OCI-LY3 (cell line): Measurements from ENCODE around the gene OR4D9.

Experiments used
- H2AFZ ChIP-seq: fragments of 200-600, 300-600 bp; shearing (Covaris generic); 2 replicates; pipeline ENCODE4 v1.6.0; 2014; ENCODE audit warnings: antibody characterized with exemption, low read depth, low read length
- H3K27ac ChIP-seq: fragments of 200-600, 300-600 bp; sonication (generic); 2 replicates; pipeline ENCODE4 v1.5.1; 2014; ENCODE audit warnings: mild to moderate bottlenecking, low read length, moderate library complexity, mixed read lengths
- H3K27me3 ChIP-seq: fragments of 200-600, 300-600 bp; sonication (generic); 2 replicates; pipeline ENCODE4 v1.6.1; 2014; ENCODE audit warnings: low read depth, low read length, mixed read lengths
- H3K36me3 ChIP-seq: fragments of 200-600, 300-600 bp; sonication (generic); replicated peaks from 2 replicates; pipeline ENCODE3; 2014; ENCODE audit warnings: low read depth, low read length, mixed read lengths
- H3K4me1 ChIP-seq: fragments of 300-600, 200-600 bp; sonication (generic); 2 replicates; pipeline ENCODE4 v1.6.1; 2014; ENCODE audit warnings: low read length, mixed read lengths
- H3K4me2 ChIP-seq: fragments of 200-600, 300-600 bp; sonication (generic); 2 replicates; pipeline ENCODE4 v1.6.1; 2014; ENCODE audit warnings: low read length, mixed read lengths
- H3K4me3 ChIP-seq: fragments of 300-600, 200-600 bp; sonication (generic); 2 replicates; pipeline ENCODE4 v1.5.1; 2014; ENCODE audit warnings: antibody characterized with exemption, mild to moderate bottlenecking, low read length, moderate library complexity
- H3K79me2 ChIP-seq: fragments of 300-600, 200-600 bp; shearing (Covaris generic); 2 replicates; pipeline ENCODE4 v1.6.1; 2014; ENCODE audit warnings: mild to moderate bottlenecking, low read length, mixed read lengths
- H3K9ac ChIP-seq: fragments of 300-600, 200-600 bp; shearing (Covaris generic); 2 replicates; pipeline ENCODE4 v1.6.0; 2014; ENCODE audit warnings: mild to moderate bottlenecking, low read length, moderate library complexity
- H3K9me3 ChIP-seq: fragments of 200-600, 300-600 bp; shearing (Covaris generic); 2 replicates; pipeline ENCODE4 v1.6.1; 2014; ENCODE audit warnings: low read length, mixed read lengths; ENCODE audit not compliant: insufficient read depth
- H4K20me1 ChIP-seq: fragments of 200-600, 300-600 bp; sonication (generic); 2 replicates; pipeline ENCODE4 v1.6.1; 2016; ENCODE audit warnings: low read length, mixed read lengths; ENCODE audit not compliant: insufficient read depth
- EZH2phosphoT487 ChIP-seq: fragments of 200-600 bp; shearing (Covaris generic); IDR thresholded peaks from 2 replicates; pipeline ENCODE4 v1.6.1; 2018; ENCODE audit warnings: antibody characterized with exemption, mixed run types, low read depth
- TF ChIP-seq, protein P1 (sequence below): fragments of 200-600, 300-600 bp; sonication (generic); IDR thresholded peaks from 2 replicates; pipeline ENCODE4 v1.5.1; 2014; ENCODE audit warnings: antibody characterized with exemption, low read length, low read depth

OR4D9 gene

DNA sequence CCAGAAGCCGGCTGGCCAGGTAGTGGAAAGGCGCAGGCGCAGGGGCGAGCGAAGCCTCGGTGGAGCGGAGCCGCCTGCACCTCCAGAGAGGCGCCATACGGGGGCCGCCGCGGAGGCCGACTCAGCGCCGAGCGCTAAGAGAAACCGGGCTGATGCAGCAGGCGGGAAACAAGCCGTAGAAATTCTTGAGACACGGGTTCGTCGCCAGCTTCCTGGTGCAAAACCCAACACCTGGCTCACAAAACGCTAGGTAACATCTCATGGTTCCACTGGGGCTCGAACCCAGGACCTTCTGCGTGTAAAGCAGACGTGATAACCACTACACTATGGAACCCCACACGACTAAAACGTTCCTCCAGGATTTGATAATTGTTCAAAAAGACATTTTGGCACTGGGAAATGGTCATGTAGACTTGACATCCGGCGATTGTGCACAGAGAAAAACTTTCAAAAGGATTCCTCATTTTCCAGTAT lies 39.1 kb downstream of the OR4D9 start:
- no peak for TF ChIP-seq EZH2phosphoT487
- TF ChIP-seq, protein P1, sequence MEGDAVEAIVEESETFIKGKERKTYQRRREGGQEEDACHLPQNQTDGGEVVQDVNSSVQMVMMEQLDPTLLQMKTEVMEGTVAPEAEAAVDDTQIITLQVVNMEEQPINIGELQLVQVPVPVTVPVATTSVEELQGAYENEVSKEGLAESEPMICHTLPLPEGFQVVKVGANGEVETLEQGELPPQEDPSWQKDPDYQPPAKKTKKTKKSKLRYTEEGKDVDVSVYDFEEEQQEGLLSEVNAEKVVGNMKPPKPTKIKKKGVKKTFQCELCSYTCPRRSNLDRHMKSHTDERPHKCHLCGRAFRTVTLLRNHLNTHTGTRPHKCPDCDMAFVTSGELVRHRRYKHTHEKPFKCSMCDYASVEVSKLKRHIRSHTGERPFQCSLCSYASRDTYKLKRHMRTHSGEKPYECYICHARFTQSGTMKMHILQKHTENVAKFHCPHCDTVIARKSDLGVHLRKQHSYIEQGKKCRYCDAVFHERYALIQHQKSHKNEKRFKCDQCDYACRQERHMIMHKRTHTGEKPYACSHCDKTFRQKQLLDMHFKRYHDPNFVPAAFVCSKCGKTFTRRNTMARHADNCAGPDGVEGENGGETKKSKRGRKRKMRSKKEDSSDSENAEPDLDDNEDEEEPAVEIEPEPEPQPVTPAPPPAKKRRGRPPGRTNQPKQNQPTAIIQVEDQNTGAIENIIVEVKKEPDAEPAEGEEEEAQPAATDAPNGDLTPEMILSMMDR: peak; percentile 40
- no peaks in the 10 kb centered on the region for H3K36me3 ChIP-seq
- peak overlapping the region; percentile 96 for H3K4me2 ChIP-seq
- H3K4me1 ChIP-seq: peaks cover 10% of the 10 kb centered on the region; the same call in 1 of the 2 replicates
- no peaks in the 10 kb centered on the region for H3K27me3 ChIP-seq
- H3K4me3 ChIP-seq: peak overlapping the region; percentile 89
- H3K27ac ChIP-seq: peak overlapping the region; percentile 90
- H4K20me1 ChIP-seq: no peaks in the 10 kb centered on the region
- peak overlapping the region; percentile 84 for H3K9ac ChIP-seq
- no peaks in the 10 kb centered on the region for H3K9me3 ChIP-seq
- peak overlapping the region; percentile 51; the same call in 1 of the 2 replicates for H2AFZ ChIP-seq
- no peaks in the 10 kb centered on the region for H3K79me2 ChIP-seq

DNA sequence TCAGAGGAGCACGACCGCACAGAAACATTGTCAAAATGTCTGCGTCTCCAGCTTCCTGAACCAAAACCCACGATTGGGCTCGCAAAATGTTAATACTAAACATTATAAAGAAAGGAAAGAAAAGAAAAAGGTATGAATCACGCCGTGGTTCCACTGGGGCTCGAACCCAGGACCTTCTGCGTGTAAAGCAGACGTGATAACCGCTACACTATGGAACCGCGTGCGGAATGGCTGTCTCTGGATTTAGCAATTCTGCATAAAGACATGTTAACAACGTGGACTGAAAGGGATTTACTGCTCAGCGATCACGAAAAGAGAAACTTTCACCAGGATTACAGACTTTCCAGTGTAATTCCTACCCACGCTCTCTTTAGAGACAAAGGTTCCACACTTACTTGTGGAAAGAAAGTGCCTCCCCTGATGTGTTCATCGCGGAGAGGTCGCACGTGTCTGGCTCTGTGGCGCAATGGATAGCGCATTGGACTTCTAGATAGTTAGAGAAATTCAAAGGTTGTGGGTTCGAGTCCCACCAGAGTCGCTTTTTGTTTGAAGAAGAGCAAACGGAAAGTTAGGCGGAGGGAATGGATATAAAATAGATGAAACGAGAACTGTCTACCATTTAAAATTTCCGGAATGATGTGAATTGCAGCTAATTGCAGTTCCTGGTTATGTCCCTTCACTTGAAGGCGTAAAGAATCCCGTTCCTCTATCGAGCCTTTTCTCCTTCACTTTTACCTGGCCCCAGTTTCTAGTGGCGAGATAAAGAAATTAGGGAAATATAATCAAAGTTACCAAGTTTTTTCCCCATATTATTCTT lies 39.7 kb downstream of the OR4D9 start:
- no peaks in the 10 kb centered on the region for H3K27me3 ChIP-seq
- no peaks in the 10 kb centered on the region for H3K79me2 ChIP-seq
- peak overlapping the region; percentile 89 for H3K4me3 ChIP-seq
- peak overlapping the region; percentile 84 for H3K9ac ChIP-seq
- no peaks in the 10 kb centered on the region for H3K36me3 ChIP-seq
- H3K4me2 ChIP-seq: peak overlapping the region; percentile 96
- peak overlapping the region; percentile 90 for H3K27ac ChIP-seq
- H4K20me1 ChIP-seq: no peaks in the 10 kb centered on the region
- no peaks in the 10 kb centered on the region for H3K9me3 ChIP-seq
- TF ChIP-seq, protein P1: no peak
- TF ChIP-seq EZH2phosphoT487: no peak
- H3K4me1 ChIP-seq: peaks cover 10% of the 10 kb centered on the region; the same call in 1 of the 2 replicates
- H2AFZ ChIP-seq: 0 out of 2 replicates have a peak overlapping the region, but pooled peaks have one; percentile 37

DNA sequence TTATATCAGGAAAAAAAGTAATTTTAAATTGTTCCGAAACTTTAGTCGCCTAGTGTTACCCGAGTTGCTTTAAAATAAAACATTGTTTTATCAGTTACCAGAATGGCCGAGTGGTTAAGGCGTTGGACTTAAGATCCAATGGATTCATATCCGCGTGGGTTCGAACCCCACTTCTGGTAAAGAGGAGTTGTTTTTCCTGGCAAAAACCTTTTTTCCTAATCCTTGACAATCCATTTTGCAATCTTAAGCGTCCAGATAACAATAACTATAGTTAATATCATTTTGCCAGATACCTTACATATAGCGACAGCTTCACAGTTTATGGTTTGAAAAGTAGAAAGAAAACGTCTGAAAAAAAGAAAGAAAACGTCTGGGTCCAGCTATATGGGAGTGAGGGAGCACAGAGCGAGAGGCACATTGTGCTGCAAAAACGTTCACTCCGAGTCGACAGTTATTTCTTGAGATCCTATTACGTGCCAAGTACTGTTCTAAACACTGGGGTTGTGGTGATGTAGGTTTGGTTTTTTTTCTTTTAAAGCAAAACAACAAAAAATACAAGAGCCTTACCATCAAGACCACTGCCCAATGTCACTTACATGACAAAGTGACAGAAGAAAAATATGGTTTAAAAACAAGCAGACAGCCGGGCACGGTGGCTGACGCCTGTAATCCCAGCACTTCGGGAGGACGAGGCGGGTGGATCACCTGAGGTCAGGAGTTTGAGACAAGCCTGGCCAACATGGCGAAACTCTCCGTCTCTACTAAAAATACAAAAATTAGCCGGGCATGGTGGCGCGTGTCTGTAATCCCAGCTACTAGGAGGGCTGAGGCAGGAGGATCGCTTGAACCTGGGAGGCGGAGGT lies 40.6 kb downstream of the OR4D9 start:
- H3K27me3 ChIP-seq: no peaks in the 10 kb centered on the region
- H3K36me3 ChIP-seq: no peaks in the 10 kb centered on the region
- TF ChIP-seq, protein P1: no peak
- no peak for TF ChIP-seq EZH2phosphoT487
- H3K27ac ChIP-seq: peak overlapping the region; percentile 90
- H3K9ac ChIP-seq: peak overlapping the region; percentile 84
- no peaks in the 10 kb centered on the region for H3K79me2 ChIP-seq
- peak overlapping the region; percentile 48 for H2AFZ ChIP-seq
- peak overlapping the region; percentile 96 for H3K4me2 ChIP-seq
- peak overlapping the region; percentile 89 for H3K4me3 ChIP-seq
- H4K20me1 ChIP-seq: no peaks in the 10 kb centered on the region
- H3K4me1 ChIP-seq: peaks cover 10% of the 10 kb centered on the region; the same call in 1 of the 2 replicates
- no peaks in the 10 kb centered on the region for H3K9me3 ChIP-seq

DNA sequence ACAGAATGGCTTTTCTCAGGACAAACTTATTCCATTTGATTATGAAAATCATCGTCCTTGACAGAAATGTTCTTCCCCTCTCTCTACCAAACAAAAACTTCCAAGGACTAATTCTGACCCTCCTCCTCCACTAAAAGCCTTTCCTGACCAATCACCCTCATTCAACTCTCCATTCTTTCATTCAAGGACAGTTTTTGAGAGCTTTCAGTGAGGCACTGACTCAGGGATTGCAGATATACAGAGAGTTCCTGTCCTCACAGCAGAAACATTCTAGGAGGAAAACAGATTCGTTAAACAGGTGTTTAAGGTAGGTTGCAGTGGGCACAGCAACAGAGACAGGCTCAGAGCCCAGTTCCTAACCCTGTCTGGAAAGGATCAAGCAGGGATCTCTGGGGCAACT lies 41.5 kb downstream of the OR4D9 start:
- Histone ChIP-seq H3K27me3 (no peaks in the 10 kb centered on the region), H3K27ac (no peak overlapping the region; the same call in 1 of the 2 replicates), H3K4me1 (peaks cover 11% of the 10 kb centered on the region; the same call in 1 of the 2 replicates), H3K36me3 (no peaks in the 10 kb centered on the region), H3K4me3 (no peak overlapping the region), H3K79me2 (no peaks in the 10 kb centered on the region), H3K9me3 (no peaks in the 10 kb centered on the region), H4K20me1 (no peaks in the 10 kb centered on the region), H3K9ac (no peak overlapping the region), H2AFZ (no peak overlapping the region), H3K4me2 (no peak overlapping the region)
- TF ChIP-seq EZH2phosphoT487: no peak
- TF ChIP-seq, protein P1: no peak
